Fibroblast of peridontal ligament (primary cell): ENCODE data around the gene PCDHA1.
A peak's percentile ranks its signal among the peaks of the same experiment; 100 is the strongest.
"Not testable (repeated sequence)": the region's sequence is repeated elsewhere in the genome, so short reads cannot be mapped to it uniquely, and the experiment has no call there.

Experiments used
- DNase-seq: peaks from one replicate; pipeline ENCODE4 v3.0.0-alpha.2; 2010; ENCODE audit errors: extremely low read depth

Gene PCDHA1

DNA sequence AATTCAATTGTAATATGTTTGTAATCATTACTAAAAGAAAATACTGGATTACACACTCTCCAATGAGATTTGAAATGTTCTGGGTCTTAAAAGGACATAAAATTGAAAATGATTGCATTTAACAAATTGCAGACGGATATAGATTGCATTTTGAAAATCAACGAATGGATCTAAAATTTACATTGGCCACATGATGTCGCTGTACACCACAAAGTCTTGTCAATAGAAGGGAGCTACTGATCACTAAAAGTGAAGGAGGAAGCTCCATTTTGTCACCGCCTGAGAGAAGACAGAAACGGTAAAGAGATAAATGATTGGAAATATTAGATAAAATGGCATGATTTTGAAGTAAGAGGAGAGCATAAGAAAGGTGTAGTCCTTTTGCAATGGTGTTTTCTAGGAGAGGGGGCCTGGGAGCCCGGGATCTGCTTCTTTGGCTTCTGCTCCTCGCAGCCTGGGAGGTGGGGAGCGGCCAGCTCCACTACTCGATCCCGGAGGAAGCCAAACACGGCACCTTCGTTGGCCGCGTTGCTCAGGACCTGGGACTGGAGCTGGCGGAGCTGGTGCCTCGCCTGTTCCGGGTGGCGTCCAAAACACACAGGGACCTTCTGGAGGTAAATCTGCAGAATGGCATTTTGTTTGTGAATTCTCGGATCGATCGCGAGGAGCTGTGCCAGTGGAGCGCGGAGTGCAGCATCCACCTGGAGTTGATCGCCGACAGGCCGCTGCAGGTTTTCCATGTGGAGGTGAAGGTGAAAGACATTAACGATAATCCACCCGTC, at the start of gene PCDHA1:
Gene PCDHA1, plus strand, starts transcription at position 236 of the 782 bp plus-strand sequence.
- peak; percentile 0 for DNase-seq

DNA sequence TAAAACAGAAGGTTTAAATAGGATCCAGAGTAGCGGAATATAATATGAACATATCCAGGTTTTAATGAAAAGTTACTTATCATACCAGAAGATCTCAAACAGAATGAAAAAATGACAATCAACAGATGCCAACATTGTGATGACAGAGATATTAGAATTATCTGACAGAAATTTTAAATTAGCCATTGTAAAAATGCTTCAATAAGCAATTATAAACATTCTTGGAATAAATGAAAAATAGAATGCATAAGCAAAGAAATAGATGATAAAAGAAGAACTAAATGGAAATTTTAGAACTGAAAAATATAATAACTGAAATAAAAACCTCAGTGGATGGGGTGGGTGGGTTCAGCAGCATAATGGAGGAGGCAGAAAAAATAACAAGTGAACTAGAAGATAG, 48.5 kb upstream of the PCDHA1 start:
- DNase-seq, result no peak

DNA sequence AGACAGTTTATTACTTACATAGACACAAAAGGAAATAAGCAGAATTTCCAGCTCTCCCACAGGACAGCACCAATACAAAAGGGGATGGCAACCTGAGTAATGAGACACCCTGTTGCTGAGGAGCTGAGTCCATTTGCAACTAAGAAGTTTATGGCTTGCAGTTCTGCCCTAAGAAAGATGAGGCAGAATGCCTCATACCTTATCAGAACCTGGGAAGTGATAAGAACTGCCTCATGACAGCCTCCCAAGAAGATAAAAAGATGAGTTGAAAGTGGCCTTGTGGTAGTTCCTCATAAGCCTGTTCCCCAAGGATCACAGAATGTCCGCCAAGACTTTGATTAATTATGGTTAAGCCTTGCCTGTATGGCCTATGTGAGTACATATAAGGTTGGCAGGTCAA, 44.0 kb upstream of the PCDHA1 start:
- DNase-seq, result no peak

DNA sequence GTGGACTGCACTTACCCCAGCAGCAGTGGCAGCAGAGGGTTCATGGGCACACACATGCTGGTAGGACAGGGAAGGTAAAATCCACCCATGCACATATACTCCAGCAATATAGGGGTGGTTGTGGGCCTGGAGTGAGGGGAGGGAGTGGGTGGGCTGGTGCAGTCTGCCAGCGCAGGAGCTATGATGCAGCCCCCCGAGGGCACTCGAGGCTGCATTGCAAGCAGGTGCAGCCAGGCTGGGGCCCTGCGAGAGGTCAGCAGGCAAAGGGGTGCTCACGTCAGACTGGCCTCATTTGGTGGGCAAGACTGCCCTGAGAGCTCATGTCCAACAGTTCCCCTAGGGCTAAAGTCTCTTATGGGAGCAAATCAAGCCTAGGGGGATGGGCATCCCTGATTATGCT, 32.4 kb upstream of the PCDHA1 start:
- DNase-seq, result no peak

DNA sequence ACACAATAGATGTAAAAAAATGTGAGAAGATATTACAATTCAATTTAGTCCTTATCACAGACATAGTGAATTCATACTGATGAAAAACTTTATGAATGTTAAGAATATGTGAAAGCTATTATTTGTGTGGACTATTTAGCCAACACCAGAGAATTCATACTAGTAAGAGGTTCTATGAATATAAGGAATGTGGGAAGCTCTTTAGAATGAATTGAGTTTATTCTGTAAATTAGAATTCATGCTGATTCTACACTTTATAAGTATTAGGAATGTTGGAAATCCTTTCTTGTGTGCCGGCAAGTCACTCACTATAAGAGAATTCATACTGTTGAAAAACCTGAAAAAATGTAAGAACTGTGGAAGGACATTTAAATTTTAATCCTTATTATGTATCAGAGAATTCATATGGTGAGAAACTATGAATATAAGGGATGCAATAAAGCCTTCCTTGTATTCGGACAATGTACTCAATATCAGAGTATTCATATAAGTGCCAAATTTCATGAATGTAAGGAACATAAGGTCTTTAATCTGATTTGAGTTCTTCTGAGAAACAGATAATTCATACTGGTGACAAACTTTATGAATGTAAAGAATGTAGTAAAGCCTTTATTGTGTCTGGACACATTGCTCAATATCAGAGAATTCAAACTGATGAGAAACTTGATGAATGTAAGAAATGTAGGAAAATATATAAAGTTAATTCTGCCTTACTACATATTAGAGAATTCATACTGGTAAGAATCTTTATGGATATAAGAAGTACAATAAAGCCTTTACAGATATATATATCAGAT, 21.6 kb upstream of the PCDHA1 start:
- DNase-seq, result peak; percentile 2

DNA sequence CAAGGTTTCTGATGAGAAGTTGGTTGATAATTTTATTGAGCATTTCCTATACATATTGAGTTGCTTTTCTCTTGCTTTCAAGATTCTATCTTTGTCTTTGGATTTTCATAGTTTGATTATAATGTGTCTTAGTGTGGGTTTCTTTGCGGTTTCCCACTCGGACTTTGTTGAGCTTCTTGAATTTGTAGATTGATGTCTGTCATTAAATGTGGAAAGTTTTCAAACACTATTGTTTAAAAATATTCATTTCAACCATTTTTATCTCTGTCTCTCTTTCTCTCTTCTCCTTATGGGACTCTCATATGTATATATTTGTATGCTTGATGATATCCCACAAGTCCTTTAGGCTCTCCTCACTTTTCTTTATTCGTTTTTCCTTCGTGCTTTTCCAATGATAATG, 18.5 kb upstream of the PCDHA1 start:
- DNase-seq, result no peak

DNA sequence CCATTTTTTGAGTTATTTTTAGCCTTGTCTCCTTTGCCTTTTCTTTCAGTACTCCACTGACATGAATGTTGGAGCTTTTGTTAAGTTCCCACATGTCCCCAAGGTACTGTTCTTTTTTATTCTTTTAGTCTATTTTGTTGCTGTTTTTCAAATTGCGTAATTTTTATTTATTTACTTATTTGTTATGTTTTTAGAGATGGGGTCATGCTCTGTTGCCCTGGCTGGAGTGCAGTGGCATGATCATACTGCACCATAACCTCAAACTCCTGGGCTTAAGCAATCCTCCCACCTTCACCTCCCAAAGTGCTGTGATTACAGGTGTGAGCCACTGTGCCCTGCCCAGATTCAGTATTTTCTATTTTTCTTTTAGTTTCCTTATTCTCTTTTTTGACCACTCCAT, 5.4 kb upstream of the PCDHA1 start:
- DNase-seq, result no peak

DNA sequence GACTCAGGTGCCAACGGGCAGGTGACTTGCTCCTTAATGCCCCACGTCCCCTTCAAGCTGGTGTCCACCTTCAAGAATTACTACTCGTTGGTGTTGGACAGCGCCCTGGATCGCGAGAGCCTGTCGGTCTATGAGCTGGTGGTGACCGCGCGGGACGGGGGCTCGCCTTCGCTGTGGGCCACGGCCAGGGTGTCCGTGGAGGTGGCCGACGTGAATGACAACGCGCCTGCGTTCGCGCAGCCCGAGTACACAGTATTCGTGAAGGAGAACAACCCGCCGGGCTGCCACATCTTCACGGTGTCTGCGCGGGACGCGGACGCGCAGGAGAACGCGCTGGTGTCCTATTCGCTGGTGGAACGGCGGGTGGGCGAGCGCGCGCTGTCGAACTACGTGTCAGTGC, 1.5 kb downstream of the PCDHA1 start:
- not testable (repeated sequence) for DNase-seq

DNA sequence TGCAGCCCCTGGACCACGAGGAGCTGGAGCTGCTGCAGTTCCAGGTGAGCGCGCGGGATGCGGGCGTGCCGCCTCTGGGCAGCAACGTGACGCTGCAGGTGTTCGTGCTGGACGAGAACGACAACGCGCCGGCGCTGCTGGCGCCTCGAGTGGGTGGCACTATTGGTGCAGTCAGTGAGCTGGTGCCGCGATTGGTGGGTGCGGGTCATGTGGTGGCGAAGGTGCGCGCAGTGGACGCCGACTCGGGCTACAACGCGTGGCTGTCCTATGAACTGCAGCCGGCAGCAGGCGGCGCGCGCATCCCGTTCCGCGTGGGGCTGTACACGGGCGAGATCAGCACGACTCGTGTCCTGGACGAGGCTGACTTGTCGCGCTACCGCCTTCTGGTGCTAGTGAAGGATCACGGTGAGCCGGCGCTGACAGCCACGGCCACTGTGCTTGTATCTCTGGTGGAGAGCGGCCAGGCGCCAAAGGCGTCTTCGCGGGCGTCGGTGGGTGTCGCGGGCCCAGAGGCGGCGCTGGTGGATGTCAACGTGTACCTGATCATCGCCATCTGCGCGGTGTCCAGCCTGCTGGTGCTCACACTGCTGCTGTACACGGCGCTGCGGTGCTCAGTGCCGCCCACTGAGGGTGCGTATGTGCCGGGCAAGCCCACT, 2.0 kb downstream of the PCDHA1 start:
- DNase-seq, result not testable (repeated sequence)

DNA sequence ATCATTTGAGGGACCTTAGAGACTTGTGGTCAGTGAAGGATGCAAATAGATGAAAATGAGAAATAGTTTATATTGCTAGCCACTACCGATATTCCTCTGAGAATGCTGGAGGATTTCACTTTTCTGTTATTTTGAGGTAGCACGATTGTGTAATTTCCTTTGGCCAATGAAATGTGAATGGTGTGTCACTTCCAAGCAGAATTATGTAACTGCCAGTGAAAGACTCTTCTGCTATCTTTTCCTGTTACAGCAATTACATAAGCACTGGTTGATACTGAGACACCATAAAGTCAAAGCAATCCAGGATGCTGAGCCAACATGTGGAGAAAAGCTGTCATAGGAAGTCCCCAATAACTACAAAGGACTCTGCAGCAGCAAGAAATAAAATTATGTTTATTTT, 5.1 kb downstream of the PCDHA1 start:
- DNase-seq, result no peak

DNA sequence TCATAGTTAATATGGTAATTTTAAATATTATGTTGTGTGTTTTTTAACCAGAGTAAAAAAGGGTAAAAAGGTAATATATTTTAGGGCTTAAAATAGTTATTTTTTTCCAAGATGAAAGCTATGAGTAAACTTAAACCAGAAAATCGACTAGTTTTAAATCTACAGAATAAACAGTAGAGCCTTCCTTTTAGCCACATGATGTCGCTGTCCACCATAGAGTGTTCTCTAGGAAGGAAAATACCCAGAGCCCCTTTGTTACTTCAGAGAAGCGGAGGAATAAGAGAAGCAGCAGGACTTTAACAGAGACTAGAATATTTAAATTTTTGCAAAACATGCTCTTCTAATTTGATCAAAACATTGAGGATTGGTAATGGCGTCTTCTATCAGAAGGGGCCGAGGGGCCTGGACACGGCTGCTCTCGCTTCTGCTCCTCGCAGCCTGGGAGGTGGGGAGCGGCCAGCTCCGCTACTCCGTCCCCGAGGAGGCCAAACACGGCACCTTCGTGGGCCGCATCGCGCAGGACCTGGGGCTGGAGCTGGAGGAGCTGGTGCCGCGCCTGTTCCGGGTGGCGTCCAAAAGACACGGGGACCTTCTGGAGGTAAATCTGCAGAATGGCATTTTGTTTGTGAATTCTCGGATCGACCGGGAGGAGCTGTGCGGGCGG, 8.8 kb downstream of the PCDHA1 start, which contains the start of gene PCDHA2:
Gene PCDHA2, plus strand, starts transcription at position 258 of the 664 bp plus-strand sequence.
- peak; percentile 20 for DNase-seq

DNA sequence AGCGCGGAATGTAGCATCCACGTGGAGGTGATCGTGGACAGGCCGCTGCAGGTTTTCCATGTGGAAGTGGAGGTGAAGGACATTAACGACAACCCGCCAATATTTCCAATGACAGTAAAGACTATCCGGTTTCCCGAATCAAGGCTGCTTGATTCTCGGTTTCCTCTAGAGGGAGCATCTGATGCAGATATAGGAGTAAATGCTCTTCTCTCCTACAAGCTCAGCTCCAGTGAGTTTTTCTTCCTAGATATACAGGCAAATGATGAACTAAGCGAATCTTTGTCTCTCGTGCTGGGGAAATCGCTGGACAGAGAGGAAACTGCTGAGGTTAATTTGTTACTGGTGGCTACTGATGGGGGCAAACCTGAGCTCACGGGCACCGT, 9.3 kb downstream of the PCDHA1 start:
- peak; percentile 1 for DNase-seq

DNA sequence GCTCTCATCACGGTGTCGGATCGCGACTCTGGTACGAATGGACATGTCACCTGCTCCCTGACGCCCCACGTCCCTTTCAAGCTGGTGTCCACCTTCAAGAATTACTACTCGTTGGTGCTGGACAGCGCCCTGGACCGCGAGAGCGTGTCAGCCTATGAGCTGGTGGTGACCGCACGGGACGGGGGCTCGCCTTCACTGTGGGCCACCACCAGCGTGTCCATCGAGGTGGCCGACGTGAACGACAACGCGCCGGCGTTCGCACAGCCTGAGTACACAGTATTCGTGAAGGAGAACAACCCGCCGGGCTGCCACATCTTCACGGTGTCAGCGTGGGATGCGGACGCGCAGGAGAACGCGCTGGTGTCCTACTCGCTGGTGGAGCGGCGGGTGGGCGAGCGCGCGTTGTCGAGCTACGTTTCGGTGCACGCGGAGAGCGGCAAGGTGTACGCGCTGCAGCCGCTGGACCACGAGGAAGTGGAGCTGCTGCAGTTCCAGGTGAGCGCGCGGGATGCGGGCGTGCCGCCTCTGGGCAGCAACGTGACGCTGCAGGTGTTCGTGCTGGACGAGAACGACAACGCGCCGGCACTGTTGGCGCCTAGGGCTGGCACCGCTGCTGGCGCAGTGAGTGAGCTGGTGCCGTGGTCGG, 10.3 kb downstream of the PCDHA1 start:
- DNase-seq, result not testable (repeated sequence)

DNA sequence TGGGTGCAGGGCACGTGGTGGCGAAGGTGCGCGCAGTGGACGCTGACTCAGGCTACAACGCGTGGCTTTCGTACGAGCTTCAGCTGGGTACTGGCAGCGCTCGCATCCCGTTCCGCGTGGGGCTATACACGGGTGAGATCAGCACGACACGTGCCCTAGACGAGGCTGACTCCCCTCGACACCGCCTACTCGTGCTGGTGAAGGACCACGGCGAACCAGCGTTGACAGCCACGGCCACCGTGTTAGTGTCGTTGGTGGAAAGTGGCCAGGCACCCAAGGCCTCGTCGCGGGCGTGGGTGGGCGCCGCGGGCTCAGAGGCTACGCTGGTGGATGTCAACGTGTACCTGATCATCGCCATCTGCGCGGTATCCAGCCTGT, 10.8 kb downstream of the PCDHA1 start:
- no peak for DNase-seq

DNA sequence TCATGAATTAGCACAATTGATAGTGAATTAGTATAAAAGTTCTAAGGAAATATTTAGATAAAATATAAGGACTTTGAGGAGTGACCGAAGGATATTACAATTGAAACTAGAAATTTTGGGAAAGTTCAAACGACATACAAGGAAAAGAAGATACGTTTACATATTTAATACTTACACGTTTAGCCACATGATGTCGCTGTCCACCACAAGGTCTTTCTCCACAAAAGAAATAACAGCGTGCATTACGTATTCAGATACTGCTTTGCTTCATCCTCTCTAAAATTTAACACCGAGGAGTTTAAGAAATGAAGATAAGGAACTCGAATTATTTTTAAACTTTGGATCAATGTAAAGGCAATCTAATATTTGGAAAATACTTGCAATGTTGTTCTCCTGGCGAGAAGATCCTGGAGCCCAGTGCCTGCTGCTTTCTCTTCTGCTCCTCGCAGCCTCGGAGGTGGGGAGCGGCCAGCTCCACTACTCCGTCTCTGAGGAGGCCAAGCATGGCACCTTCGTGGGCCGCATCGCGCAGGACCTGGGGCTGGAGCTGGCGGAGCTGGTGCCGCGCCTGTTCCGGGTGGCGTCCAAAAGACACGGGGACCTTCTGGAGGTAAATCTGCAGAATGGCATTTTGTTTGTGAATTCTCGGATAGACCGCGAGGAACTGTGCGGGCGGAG, 15.0 kb downstream of the PCDHA1 start, which contains the start of gene PCDHA3:
Gene PCDHA3, plus strand, starts transcription at position 242 of the 678 bp plus-strand sequence.
- peak; percentile 37 for DNase-seq

DNA sequence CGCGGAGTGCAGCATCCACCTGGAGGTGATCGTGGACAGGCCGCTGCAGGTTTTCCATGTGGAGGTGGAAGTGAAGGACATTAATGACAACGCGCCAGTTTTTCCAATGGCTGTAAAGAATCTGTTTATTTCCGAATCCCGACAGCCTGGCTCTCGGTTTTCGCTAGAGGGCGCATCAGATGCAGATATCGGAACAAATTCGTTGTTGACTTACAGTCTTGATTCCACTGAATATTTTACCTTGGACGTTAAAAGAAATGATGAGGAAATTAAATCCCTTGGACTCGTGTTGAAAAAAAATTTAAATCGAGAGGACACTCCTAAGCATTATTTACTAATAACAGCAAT, 15.5 kb downstream of the PCDHA1 start:
- DNase-seq, result no peak

DNA sequence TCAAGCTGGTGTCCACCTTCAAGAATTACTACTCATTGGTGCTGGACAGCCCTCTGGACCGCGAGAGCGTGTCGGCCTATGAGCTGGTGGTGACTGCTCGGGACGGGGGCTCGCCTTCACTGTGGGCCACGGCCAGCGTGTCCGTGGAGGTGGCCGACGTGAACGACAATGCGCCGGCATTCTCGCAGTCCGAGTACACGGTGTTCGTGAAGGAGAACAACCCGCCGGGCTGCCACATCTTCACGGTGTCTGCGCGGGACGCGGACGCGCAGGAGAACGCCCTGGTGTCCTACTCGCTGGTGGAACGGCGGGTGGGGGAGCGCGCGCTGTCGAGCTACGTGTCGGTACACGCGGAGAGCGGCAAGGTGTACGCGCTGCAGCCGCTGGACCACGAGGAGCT, 16.4 kb downstream of the PCDHA1 start:
- not testable (repeated sequence) for DNase-seq

DNA sequence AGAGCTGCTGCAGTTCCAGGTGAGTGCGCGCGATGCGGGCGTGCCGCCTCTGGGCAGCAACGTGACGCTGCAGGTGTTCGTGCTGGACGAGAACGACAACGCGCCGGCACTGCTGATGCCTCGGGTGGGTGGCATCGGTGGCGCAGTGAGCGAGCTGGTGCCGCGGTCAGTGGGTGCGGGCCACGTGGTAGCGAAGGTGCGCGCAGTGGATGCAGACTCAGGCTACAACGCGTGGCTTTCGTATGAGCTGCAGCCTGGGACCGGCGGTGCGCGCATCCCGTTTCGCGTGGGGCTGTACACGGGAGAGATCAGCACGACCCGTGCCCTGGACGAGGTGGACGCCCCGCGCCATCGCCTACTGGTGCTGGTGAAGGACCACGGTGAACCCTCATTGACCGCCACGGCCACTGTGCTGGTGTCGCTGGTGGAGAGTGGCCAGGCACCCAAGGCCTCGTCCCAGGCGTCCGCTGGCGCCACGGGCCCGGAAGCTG, 16.9 kb downstream of the PCDHA1 start:
- no peak for DNase-seq

DNA sequence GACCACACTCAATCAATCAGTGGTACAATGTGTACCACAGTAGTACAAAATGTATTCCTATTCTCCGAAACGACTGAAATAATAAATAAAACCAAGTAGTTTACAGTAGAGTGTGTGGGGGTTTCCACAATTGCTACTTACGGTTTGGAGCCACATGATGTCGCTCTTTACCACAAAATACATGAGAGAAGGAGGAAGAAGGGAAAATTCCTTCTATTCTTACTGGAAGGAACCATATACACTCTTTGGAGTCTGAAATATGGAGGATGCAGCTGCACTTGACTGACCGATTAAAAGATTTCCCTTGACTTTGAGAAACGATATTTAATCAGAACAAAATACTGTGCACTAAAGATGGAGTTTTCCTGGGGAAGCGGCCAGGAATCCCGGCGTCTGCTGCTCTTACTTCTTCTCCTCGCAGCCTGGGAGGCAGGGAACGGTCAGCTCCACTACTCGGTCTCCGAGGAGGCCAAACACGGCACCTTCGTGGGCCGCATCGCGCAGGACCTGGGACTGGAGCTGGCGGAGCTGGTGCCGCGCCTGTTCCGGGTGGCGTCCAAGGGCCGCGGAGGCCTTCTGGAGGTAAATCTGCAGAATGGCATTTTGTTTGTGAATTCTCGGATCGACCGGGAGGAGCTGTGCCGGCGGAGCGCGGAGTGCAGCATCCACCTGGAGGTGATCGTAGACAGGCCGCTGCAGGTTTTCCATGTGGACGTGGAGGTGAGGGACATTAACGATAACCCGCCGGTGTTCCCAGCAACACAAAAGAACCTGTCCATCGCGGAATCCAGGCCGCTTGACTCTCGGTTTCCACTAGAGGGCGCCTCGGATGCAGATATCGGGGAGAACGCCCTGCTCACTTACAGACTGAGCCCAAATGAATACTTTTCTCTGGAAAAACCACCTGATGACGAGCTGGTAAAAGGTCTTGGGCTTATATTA, 21.2 kb downstream of the PCDHA1 start, which contains the start of gene PCDHA4:
Gene PCDHA4, plus strand, starts transcription at position 235 of the 942 bp plus-strand sequence.
- peak; percentile 18 for DNase-seq
